ENCODE measurements around the gene TMEM125.

The TMEM125 gene

DNA sequence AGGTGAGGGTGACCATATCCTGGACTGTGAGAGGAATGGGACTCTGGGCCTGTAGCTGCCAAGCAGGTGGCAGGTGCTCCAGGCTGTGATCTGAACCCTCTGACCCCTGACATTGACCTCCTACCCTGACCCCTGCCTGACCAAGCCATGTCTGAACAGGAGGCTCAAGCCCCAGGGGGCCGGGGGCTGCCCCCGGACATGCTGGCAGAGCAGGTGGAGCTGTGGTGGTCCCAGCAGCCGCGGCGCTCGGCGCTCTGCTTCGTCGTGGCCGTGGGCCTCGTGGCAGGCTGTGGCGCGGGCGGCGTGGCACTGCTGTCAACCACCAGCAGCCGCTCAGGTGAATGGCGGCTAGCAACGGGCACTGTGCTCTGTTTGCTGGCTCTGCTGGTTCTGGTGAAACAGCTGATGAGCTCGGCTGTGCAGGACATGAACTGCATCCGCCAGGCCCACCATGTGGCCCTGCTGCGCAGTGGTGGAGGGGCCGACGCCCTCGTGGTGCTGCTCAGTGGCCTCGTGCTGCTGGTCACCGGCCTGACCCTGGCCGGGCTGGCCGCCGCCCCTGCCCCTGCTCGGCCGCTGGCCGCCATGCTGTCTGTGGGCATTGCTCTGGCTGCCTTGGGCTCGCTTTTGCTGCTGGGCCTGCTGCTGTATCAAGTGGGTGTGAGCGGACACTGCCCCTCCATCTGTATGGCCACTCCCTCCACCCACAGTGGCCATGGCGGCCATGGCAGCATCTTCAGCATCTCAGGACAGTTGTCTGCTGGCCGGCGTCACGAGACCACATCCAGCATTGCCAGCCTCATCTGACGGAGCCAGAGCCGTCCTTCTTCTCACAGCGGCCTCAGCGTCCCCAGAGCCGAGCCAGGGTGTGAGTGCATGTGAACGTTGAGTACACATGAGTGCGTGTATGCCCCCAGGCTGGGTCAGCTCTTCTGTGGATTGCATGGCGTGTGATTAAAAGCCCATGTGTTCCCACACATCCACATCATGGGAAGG lies 3.1 kb downstream of the TMEM125 start:
- TF ChIP-seq EZH2phosphoT487 (IDR thresholded peaks at IDR 0.05; ENCODE audit: borderline replicate concordance) (no peak), CTCF (conservative IDR thresholded peaks at IDR 0.05; ENCODE audit: low read length) (no peak)
- Histone ChIP-seq H3K36me3 (ENCODE audit: insufficient read depth, low read length) (no peaks in the 10 kb centered on the region), H3K4me1 (ENCODE audit: insufficient read depth, low read length, poor library complexity, severe bottlenecking) (peaks cover 8% of the 10 kb centered on the region), H3K4me2 (ENCODE audit: low read depth, low read length, poor library complexity, severe bottlenecking) (no peak overlapping the region), H3K9ac (ENCODE audit: low read depth, low read length, poor library complexity, severe bottlenecking) (no peak overlapping the region), H3K27me3 (ENCODE audit: insufficient read depth, low read length, poor library complexity, severe bottlenecking) (peaks cover 71% of the 10 kb centered on the region), H3K9me2 (replicated peaks; ENCODE audit: low read depth, low read length) (no peaks in the 10 kb centered on the region), H3K79me2 (ENCODE audit: insufficient read depth, low read length) (no peaks in the 10 kb centered on the region), H3K4me3 (ENCODE audit: low read length, poor library complexity, severe bottlenecking) (no peak overlapping the region), H4K20me1 (ENCODE audit: insufficient read depth, low read length, poor library complexity, severe bottlenecking) (no peaks in the 10 kb centered on the region), H3F3A (ENCODE audit: low read depth) (no peaks in the 10 kb centered on the region), H3K9me3 (ENCODE audit: insufficient read depth, low read depth, low read length) (no peaks in the 10 kb centered on the region), H2AFZ (ENCODE audit: low read length) (no peak overlapping the region)

- TF ChIP-seq EZH2phosphoT487 (IDR thresholded peaks at IDR 0.05; ENCODE audit: borderline replicate concordance) (no peak), CTCF (conservative IDR thresholded peaks at IDR 0.05; ENCODE audit: low read length) (no peak)
- Histone ChIP-seq H3F3A (ENCODE audit: low read depth) (no peaks in the 10 kb centered on the region), H3K4me3 (ENCODE audit: low read length, poor library complexity, severe bottlenecking) (no peak overlapping the region), H3K4me1 (ENCODE audit: insufficient read depth, low read length, poor library complexity, severe bottlenecking) (peaks cover 8% of the 10 kb centered on the region), H3K4me2 (ENCODE audit: low read depth, low read length, poor library complexity, severe bottlenecking) (peak overlapping the region; percentile 59), H3K9me3 (ENCODE audit: insufficient read depth, low read depth, low read length) (no peaks in the 10 kb centered on the region), H3K79me2 (ENCODE audit: insufficient read depth, low read length) (no peaks in the 10 kb centered on the region), H3K9ac (ENCODE audit: low read depth, low read length, poor library complexity, severe bottlenecking) (no peak overlapping the region), H3K9me2 (replicated peaks; ENCODE audit: low read depth, low read length) (no peaks in the 10 kb centered on the region), H3K36me3 (ENCODE audit: insufficient read depth, low read length) (no peaks in the 10 kb centered on the region), H2AFZ (ENCODE audit: low read length) (peak overlapping the region; percentile 90; the same call in 1 of the 2 replicates), H3K27me3 (ENCODE audit: insufficient read depth, low read length, poor library complexity, severe bottlenecking) (peaks cover 75% of the 10 kb centered on the region), H4K20me1 (ENCODE audit: insufficient read depth, low read length, poor library complexity, severe bottlenecking) (no peaks in the 10 kb centered on the region)
Observed at GRCh38 chr1:43273708-43274107, 3.9 kb downstream of the TMEM125 start.

DNA sequence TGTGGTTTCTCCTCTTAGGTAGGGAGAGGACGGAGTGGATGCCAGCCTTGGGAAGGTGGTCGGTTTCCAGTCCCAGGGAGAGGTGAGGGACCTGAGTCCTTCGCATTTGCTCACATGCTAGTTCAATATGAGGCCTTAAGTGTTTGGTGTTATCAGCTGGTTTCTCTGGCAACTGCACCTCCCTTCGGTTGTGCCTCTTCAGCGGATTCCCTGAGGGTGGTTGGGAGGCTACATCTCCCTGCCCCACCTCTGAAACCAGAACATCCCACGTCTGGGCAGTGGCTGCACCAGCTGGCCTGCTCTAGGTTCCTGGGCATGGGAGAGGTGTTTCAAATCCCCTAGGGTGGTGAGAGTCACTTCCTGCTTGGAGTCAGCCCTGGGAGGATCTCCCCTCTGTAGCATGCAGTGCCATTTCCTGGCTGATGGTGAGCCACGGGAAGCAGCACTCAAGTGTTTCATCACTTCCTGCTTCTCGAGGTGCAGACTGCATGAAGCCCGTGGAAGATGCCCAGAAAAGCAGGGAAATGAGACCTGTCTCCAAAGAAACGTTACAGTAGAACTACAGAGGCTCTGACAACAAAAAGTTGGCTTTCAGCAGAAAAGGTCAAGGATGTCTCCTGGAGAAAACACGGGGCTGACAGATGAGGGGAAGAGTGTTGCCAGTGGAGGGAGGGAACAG lies 4.5 kb downstream of the TMEM125 start:
- no peaks in the 10 kb centered on the region for H3K9me2 ChIP-seq (replicated peaks; ENCODE audit: low read depth, low read length)
- H2AFZ ChIP-seq (ENCODE audit: low read length): peak overlapping the region; percentile 90
- H3K27me3 ChIP-seq (ENCODE audit: insufficient read depth, low read length, poor library complexity, severe bottlenecking): peaks cover 79% of the 10 kb centered on the region
- TF ChIP-seq EZH2phosphoT487 (IDR thresholded peaks at IDR 0.05; ENCODE audit: borderline replicate concordance): no peak
- TF ChIP-seq CTCF (conservative IDR thresholded peaks at IDR 0.05; ENCODE audit: low read length): no peak
- H3F3A ChIP-seq (ENCODE audit: low read depth): no peaks in the 10 kb centered on the region
- no peaks in the 10 kb centered on the region for H3K9me3 ChIP-seq (ENCODE audit: insufficient read depth, low read depth, low read length)
- peaks cover 8% of the 10 kb centered on the region for H3K4me1 ChIP-seq (ENCODE audit: insufficient read depth, low read length, poor library complexity, severe bottlenecking)
- H4K20me1 ChIP-seq (ENCODE audit: insufficient read depth, low read length, poor library complexity, severe bottlenecking): no peaks in the 10 kb centered on the region
- H3K36me3 ChIP-seq (ENCODE audit: insufficient read depth, low read length): no peaks in the 10 kb centered on the region
- peak overlapping the region; percentile 32 for H3K4me3 ChIP-seq (ENCODE audit: low read length, poor library complexity, severe bottlenecking)
- no peak overlapping the region for H3K9ac ChIP-seq (ENCODE audit: low read depth, low read length, poor library complexity, severe bottlenecking)
- H3K79me2 ChIP-seq (ENCODE audit: insufficient read depth, low read length): no peaks in the 10 kb centered on the region
- peak overlapping the region; percentile 59 for H3K4me2 ChIP-seq (ENCODE audit: low read depth, low read length, poor library complexity, severe bottlenecking)
